HuH-7.5 (cell line): Measurements from ENCODE around the gene CDS2.
A peak's percentile ranks its signal among the peaks of the same experiment; 100 is the strongest.

Experiments used
- DNase-seq: peaks from one replicate; pipeline ENCODE4 v3.0.0; 2011; ENCODE audit warnings: low spot score

The CDS2 gene

DNA sequence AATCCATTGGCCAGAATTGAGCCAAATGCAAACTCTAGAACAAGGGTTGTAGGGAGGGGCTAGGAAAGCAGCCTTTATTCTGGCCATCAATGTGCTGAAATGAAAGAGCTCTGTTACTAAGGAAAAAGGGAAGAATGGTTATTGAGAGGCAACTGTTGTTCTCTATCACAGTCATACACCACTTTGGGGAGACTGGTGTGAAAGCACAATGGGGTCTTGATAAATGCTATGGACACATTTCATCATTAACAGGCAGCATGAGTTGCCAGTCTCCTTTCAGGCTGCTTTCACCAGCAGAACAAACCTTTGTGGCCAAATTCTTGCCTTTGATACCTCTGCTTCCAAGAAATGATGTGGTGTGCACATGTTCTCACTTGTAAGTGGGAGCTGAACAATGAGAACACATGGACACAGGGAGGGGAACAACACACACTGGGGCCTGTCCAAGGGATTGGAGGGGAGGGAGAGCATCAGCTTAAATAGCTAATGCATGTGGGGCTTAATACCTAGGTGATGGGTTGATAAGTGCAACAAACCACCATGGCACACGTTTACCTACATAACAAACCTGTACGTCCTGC is 86.2 kb downstream of the CDS2 start:
- DNase-seq = no peak

DNA sequence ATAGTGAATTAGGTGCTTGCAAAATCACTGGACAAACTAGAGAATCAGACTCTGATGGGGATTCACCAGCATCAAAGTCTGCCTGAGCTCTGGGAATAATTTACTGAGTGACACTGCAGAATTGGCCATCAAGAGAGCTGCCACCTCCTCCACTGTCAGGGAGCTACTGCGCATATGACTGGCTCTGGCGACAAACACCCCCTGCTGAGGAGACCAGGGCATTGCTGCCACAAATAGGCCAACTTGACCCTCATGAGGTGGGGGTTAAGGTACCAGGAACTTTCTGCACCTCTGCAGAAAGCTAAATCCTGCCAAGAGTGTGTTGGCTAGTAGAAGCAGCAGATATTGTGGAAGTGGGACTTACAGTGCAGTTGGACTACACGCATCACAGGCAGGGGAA is 88.0 kb downstream of the CDS2 start:
- DNase-seq = no peak

DNA sequence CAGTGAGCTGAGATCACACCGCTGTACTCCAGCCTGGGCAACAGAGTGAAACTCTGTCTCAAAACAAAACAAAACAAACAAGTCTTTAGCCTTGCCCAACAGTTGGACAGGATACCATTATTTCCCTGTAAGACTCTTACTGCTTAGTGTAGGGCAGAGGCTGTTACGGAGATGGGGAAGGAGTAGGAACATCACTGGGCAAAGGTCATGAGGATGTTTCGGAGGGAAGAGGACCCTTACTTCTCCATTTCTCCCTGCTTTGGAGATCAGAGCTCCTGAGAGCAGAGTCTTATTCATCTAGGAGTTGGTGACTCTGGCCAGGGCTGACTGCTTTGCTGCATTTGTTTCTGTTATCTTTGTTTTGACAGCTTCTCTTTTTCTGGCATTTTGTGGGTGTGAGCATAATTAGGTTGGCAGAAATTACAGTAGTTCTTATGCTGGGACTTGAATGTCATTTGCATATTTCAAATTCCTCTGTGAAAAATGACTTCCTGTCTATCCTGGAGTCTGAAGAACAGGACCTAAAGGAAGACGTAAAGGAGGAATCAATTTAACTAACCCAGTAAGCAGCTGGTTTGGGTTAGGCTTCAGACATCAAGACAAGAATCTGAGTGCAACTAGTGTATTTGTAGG is 89.0 kb downstream of the CDS2 start:
- no peak for DNase-seq

DNA sequence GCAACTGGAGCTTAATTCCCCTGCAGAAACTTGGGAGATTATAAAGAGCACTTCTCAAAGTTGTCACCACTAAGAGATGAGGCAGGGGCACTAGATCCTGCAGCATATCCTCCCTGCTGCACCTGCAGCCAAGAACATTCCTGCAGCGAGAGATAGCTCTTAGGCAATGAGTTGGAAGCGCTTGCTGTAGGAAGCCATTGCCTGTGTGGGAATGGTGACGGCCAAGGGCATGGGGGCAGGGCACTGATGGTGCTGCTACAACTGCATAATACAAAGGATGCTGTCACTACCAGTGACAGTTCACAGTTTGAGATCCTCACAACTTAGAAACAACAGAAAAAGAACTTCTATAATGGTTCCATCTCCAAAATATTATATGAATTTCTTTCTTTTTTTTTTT is 89.9 kb downstream of the CDS2 start:
- DNase-seq = no peak

DNA sequence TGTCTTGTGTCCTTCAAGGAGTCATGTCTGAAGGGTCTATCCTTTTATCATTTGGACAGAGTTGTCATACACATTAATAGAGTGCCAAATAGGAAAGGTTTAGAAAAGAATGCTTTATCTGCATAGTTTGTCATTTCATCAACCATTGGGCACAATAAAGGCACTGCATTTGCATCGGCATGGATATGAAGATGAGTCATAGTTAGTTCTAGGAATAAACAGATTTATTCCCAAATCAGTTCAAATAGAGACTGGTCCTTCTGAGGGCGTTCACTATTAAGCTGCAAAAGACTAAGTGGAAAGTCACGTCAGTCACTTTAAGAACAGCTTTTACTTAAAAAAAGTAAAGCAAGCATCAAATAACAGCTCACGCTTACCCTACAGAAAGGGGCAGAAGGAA is 90.8 kb downstream of the CDS2 start:
- DNase-seq = no peak

DNA sequence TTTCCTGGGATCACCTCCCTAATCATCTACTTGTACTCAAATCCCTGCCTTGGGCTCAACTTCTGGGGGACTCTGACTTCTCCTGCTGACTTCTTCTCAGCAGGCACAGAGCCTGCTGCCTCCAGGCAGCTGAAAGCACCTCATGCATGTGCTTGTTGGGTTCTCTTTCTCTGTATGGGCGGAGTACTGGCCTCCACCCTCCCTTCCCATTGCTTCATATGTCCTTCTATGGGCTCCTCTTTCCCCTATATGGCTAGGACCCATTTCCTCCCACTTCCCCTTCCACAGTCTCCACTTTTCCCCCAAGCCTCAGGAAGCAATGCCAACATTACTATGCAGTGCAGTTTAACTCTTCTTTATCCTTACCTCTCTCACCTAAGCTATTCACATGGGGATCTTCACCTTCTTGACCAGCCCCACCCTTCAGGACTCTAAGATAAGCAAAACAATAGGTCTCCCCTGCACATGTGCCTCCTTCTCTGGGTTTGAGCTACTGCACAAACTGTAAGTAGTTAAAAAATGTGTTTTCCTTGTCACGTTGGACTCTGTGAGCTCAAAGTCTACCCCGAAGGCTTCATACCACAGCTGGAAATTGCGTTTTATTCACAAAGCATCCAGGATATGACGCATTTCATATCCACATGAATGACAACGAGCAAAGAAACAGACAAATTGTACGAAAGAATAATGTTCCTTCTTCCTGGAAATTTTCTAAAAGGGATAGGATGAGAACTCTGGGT is 93.7 kb downstream of the CDS2 start:
- DNase-seq = no peak

DNA sequence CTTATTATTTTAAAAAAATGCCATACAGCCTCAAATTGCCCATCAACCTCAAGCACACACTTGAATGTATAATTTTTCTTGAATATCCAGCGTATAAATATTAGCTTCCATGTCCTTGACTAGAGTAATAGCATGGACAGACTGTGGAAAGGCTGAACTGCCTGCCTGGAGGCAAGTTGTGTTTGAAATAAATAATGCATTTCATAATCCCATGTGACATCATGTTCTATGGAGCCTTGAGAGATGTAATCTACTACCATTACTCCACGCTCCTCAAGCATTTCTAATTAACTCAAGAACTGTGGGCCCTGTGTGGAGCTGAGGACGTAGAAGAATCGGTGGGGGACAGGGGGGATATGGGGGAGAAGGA is 94.2 kb downstream of the CDS2 start:
- DNase-seq = no peak

GRCh38 chr20:5222919-5223634 is 96.3 kb downstream of the CDS2 start:
- peak; percentile 56 for DNase-seq

GRCh38 chr20:5230544-5230943 is 103.7 kb downstream of the CDS2 start:
- DNase-seq = no peak

- no peak for DNase-seq
These were observed 107.3 kb downstream of the CDS2 start for GRCh38 chr20:5234158-5234557.

- DNase-seq = no peak
These were observed 108.2 kb downstream of the CDS2 start for GRCh38 chr20:5234978-5235377.
